ENCODE data around the gene CRACR2A. TPM values are rescaled to one million over a fixed set of nuclear protein-coding genes. Genes with fewer than 3 reads are reported as not detected.

Gene CRACR2A
- total RNA-seq, 1 donor from 2014 or later = 4.4 TPM

GRCh38 chr12:3741882-3742672, 10.8 kb downstream of the CRACR2A start:
- H3K36me3 ChIP-seq = no peaks in the 10 kb centered on the region
- no peaks in the 10 kb centered on the region for H3K27me3 ChIP-seq
- intact Hi-C loops (cut with DNase I) = no loop called here
- H3K27ac ChIP-seq = no peak overlapping the region
- H3K9me3 ChIP-seq = no peaks in the 10 kb centered on the region
- TF ChIP-seq POLR2A (IDR thresholded peaks at IDR 0.05) (no peak), POLR2AphosphoS5 (IDR thresholded peaks at IDR 0.05; ENCODE audit: insufficient read depth in 1 of 2, low read depth in 1 of 2) (no peak)
- TF ChIP-seq, protein P1, sequence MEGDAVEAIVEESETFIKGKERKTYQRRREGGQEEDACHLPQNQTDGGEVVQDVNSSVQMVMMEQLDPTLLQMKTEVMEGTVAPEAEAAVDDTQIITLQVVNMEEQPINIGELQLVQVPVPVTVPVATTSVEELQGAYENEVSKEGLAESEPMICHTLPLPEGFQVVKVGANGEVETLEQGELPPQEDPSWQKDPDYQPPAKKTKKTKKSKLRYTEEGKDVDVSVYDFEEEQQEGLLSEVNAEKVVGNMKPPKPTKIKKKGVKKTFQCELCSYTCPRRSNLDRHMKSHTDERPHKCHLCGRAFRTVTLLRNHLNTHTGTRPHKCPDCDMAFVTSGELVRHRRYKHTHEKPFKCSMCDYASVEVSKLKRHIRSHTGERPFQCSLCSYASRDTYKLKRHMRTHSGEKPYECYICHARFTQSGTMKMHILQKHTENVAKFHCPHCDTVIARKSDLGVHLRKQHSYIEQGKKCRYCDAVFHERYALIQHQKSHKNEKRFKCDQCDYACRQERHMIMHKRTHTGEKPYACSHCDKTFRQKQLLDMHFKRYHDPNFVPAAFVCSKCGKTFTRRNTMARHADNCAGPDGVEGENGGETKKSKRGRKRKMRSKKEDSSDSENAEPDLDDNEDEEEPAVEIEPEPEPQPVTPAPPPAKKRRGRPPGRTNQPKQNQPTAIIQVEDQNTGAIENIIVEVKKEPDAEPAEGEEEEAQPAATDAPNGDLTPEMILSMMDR (IDR thresholded peaks at IDR 0.05) = no peak
- no peak for DNase-seq (ENCODE audit: extremely low spot score in 2 of 2)
- H3K4me1 ChIP-seq = no peaks in the 10 kb centered on the region
- H3K4me3 ChIP-seq = no peak overlapping the region

DNA sequence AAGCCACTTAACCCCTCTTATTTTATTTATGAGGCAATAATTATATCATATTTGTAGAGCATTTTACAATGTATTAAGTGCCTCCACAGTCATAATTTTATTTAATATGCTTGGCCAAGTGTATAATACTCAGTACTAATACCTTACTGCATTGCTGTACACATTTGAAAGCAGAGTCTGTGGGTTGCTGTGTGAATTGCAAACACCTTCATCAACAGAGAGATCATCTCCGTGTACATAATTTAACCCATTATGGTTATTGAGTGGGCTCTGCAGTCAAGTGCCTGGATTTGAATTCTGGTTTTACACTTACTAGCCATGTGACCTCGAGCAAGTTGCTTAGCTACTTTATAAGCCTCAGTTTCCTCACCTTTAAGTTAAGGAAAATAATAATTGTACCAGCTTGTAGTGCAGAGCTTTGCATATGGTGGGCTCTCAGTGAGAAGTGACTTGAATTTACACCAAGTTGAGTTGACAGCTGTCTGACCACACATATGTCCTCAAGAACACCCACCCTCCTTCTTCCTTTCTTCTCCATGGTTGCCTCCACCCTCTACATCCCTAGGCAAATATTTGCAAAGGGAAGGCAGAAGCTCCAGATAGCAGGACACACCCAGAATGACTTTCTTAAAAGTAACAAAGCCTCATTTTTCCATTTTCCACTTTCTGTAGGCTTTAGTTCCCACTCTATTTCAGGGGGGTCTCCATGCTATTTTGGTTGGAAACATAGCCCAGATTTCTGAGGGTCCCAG, 12.3 kb downstream of the CRACR2A start:
- no peaks in the 10 kb centered on the region for H3K9me3 ChIP-seq
- H3K4me3 ChIP-seq = no peak overlapping the region
- H3K4me1 ChIP-seq = no peaks in the 10 kb centered on the region
- H3K27me3 ChIP-seq = no peaks in the 10 kb centered on the region
- DNase-seq (ENCODE audit: extremely low spot score in 2 of 2) = no peak
- intact Hi-C loops (cut with DNase I) = no loop called here
- TF ChIP-seq POLR2A (IDR thresholded peaks at IDR 0.05) (no peak), POLR2AphosphoS5 (IDR thresholded peaks at IDR 0.05; ENCODE audit: insufficient read depth in 1 of 2, low read depth in 1 of 2) (no peak)
- TF ChIP-seq, protein P1 (IDR thresholded peaks at IDR 0.05) = no peak
- H3K27ac ChIP-seq = no peak overlapping the region
- no peaks in the 10 kb centered on the region for H3K36me3 ChIP-seq

GRCh38 chr12:3735432-3735831, 17.5 kb downstream of the CRACR2A start:
- no peaks in the 10 kb centered on the region for H3K4me1 ChIP-seq
- intact Hi-C loops (cut with DNase I) = no loop called here
- H3K27ac ChIP-seq = no peak overlapping the region
- H3K27me3 ChIP-seq = no peaks in the 10 kb centered on the region
- H3K36me3 ChIP-seq = no peaks in the 10 kb centered on the region
- TF ChIP-seq POLR2AphosphoS5 (IDR thresholded peaks at IDR 0.05; ENCODE audit: insufficient read depth in 1 of 2, low read depth in 1 of 2) (no peak), POLR2A (IDR thresholded peaks at IDR 0.05) (no peak)
- TF ChIP-seq, protein P1 (IDR thresholded peaks at IDR 0.05) = no peak
- no peak overlapping the region for H3K4me3 ChIP-seq
- no peak for DNase-seq (ENCODE audit: extremely low spot score in 2 of 2)
- no peaks in the 10 kb centered on the region for H3K9me3 ChIP-seq

DNA sequence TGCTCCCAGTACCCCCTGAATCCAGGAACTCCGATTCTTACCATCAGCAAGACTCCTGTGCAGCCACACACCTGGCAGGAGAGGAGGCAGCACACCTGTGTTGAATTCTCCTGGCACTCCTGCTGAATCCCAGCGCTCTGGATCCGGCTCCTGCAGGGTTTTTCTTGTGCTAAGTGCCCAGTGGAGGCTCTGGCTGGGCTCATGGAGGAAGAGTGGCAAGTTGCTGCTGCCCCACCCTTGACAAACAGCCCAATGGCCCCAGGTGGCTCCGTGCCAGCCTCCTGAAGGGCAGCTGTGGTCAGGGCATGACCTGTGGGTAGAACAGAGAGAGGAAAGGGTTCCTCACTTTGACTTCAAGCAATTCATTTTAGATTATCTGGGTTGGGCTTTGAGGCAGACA, 20.0 kb downstream of the CRACR2A start:
- no peak overlapping the region for H3K27ac ChIP-seq

More for the DNA sequence above, 20.0 kb downstream of the CRACR2A start:
- H3K4me3 ChIP-seq = no peak overlapping the region
- no peaks in the 10 kb centered on the region for H3K36me3 ChIP-seq
- no peaks in the 10 kb centered on the region for H3K27me3 ChIP-seq
- no peaks in the 10 kb centered on the region for H3K9me3 ChIP-seq
- no peak for TF ChIP-seq POLR2AphosphoS5 (IDR thresholded peaks at IDR 0.05; ENCODE audit: insufficient read depth in 1 of 2, low read depth in 1 of 2)
- TF ChIP-seq POLR2A (IDR thresholded peaks at IDR 0.05) = no peak
- TF ChIP-seq, protein P1 (IDR thresholded peaks at IDR 0.05) = no peak
- H3K4me1 ChIP-seq = no peaks in the 10 kb centered on the region
- DNase-seq (ENCODE audit: extremely low spot score in 2 of 2) = no peak
- intact Hi-C loops (cut with DNase I) = no loop called here
